Vagina (tissue), 2 donors: ENCODE results near the gene GALNT5.

ENCODE experiments used
- POLR2A ChIP-seq, 2 donors: fragments of 450-650 bp; IDR thresholded peaks; one replicate each; pipeline ENCODE4 v1.6.1; 2017; ENCODE audit warnings: antibody characterized with exemption in 2 of 2, mild to moderate bottlenecking in 2 of 2, moderate library complexity in 2 of 2
- TF ChIP-seq, protein P1 (sequence below), 3 experiments: fragments of 450-650 bp in 2 of 3; fragments of 200-600 bp in 1 of 3; sonication (generic) in 1 of 3; IDR thresholded peaks; one replicate each; pipeline ENCODE4 v1.5.1; 2017 to 2019; ENCODE audit warnings: antibody characterized with exemption in 3 of 3, mild to moderate bottlenecking in 2 of 3, moderate library complexity in 2 of 3

DNA sequence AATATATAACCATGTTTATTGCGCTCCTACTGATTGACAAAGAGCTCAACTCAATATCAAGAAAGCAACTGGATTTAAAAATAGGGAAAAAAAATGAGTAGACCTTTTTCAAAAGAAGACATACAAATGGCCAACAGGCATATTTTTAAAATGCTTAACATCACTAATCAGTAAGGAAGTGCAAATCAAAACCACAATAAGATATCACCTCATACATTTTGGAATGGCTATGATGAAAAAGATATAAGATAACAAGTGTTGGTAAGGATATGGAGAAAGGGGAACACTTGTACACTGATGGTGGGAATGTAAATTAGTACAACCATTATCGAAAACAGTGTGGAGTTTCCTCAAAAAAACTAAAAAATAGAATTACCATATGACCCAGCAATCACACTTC, 5.6 kb upstream of the GALNT5 start:
- TF ChIP-seq, protein P1, sequence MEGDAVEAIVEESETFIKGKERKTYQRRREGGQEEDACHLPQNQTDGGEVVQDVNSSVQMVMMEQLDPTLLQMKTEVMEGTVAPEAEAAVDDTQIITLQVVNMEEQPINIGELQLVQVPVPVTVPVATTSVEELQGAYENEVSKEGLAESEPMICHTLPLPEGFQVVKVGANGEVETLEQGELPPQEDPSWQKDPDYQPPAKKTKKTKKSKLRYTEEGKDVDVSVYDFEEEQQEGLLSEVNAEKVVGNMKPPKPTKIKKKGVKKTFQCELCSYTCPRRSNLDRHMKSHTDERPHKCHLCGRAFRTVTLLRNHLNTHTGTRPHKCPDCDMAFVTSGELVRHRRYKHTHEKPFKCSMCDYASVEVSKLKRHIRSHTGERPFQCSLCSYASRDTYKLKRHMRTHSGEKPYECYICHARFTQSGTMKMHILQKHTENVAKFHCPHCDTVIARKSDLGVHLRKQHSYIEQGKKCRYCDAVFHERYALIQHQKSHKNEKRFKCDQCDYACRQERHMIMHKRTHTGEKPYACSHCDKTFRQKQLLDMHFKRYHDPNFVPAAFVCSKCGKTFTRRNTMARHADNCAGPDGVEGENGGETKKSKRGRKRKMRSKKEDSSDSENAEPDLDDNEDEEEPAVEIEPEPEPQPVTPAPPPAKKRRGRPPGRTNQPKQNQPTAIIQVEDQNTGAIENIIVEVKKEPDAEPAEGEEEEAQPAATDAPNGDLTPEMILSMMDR (IDR thresholded peaks at IDR 0.05), result no peak
- no peak for TF ChIP-seq POLR2A (IDR thresholded peaks at IDR 0.05)
